ENCODE data around the gene PPP2R2C. TPM values are rescaled to one million over a fixed set of nuclear protein-coding genes. Genes with fewer than 3 reads are reported as not detected.
A peak's percentile ranks its signal among the peaks of the same experiment; 100 is the strongest.

PPP2R2C gene
- total RNA-seq, 1 experiment from 2014 or later: 8.1 TPM

DNA sequence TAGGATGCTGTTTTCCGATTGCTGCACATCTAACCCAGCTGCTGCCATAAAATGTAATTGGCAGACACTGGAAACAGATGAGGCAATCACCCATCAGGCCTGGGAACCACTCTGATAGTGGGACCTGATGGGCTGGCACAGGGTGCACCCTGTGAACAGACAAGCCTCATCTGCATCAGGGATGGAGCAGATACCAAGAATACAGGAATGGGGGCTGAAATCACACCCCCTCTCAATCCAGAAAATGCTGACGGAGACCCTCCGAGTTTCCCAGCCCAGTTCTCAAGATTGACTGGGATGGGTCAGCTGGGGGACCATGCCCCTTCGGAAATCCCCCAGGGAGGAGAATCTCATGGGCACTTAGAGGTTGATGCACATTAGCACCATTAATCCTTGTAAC is 28.8 kb upstream of the PPP2R2C start:
- no peak overlapping the region for H3T11ph ChIP-seq (ENCODE audit: low read length)
- H3K56ac ChIP-seq (ENCODE audit: insufficient read length, low read depth, low read length): no peak overlapping the region
- peaks cover 7% of the 10 kb centered on the region for H3K9me3 ChIP-seq (ENCODE audit: control insufficient read depth, low read depth, low read length)
- no peak overlapping the region for H2BK5ac ChIP-seq (ENCODE audit: insufficient read length, low read length)
- H3K18ac ChIP-seq (ENCODE audit: insufficient read length, low read depth, low read length): no peak overlapping the region
- no peak overlapping the region for H3K4ac ChIP-seq (ENCODE audit: low read depth, low read length)
- H3K4me2 ChIP-seq (ENCODE audit: insufficient read depth, insufficient read length, low read length): no peak overlapping the region
- H3K9ac ChIP-seq (ENCODE audit: extremely low read depth, insufficient read length, low read length): no peak overlapping the region
- no peaks in the 10 kb centered on the region for H4K20me1 ChIP-seq (ENCODE audit: control insufficient read depth, insufficient read depth, insufficient read length)
- no peaks in the 10 kb centered on the region for H3K79me1 ChIP-seq (ENCODE audit: insufficient read depth, low read depth, low read length, poor library complexity, severe bottlenecking)
- H3K36me3 Mint-ChIP-seq (ENCODE audit: insufficient read depth in 1 of 3, low read depth in 3 of 3): peaks cover 0 to 12% (median 0%) of the 10 kb centered on the region in 3 experiments; a peak in 3 of 7 replicates
- no peak overlapping the region for H2BK120ac ChIP-seq (ENCODE audit: low read depth, low read length, poor library complexity, severe bottlenecking)
- H3K4me1 Mint-ChIP-seq: no peaks in the 10 kb centered on the region
- H3K79me2 ChIP-seq (ENCODE audit: insufficient read depth, low read length): no peaks in the 10 kb centered on the region
- WGBS (ENCODE audit: extremely low coverage, insufficient read length, low lambda C conversion rate): no CpG with 5 or more reads among the region's 4 CpGs
- no peaks in the 10 kb centered on the region for H3K23me2 ChIP-seq (ENCODE audit: insufficient read length, low read depth, low read length, poor library complexity, severe bottlenecking)
- peak; percentile 13 for DNase-seq
- no peak overlapping the region for H2AFZ ChIP-seq (ENCODE audit: low read length)
- H2BK12ac ChIP-seq (ENCODE audit: insufficient read length, low read depth, low read length): no peak overlapping the region
- no peak overlapping the region for H3K14ac ChIP-seq (ENCODE audit: insufficient read depth, low read length)
- no peak overlapping the region for H2BK15ac ChIP-seq (ENCODE audit: low read depth, low read length)
- H4K91ac ChIP-seq (ENCODE audit: insufficient read length, low read depth, low read length): no peak overlapping the region
- H2AK5ac ChIP-seq (ENCODE audit: insufficient read length, low read length): no peak overlapping the region
- H3K27ac ChIP-seq (ENCODE audit: insufficient read length, low read depth, low read length): no peak overlapping the region
- no peak overlapping the region for H3K27ac Mint-ChIP-seq
- no peaks in the 10 kb centered on the region for H3K4me1 ChIP-seq (ENCODE audit: insufficient read depth, low read length)
- no peak overlapping the region for H3K23ac ChIP-seq (ENCODE audit: insufficient read length, low read depth, low read length)
- no peak overlapping the region for H4K8ac ChIP-seq (replicated peaks; ENCODE audit: insufficient read length, low read depth, low read length)
- no peak overlapping the region for H2BK20ac ChIP-seq (ENCODE audit: low read depth, low read length, poor library complexity, severe bottlenecking)
- H3K27me3 Mint-ChIP-seq (ENCODE audit: low read depth): peaks cover 25% of the 10 kb centered on the region
- H3K4me3 Mint-ChIP-seq: no peak overlapping the region
- H3K27me3 ChIP-seq (ENCODE audit: insufficient read depth, low read length): no peaks in the 10 kb centered on the region
- peaks cover 25 to 28% of the 10 kb centered on the region in 2 experiments for H3K9me3 Mint-ChIP-seq
- TF ChIP-seq, protein P1, sequence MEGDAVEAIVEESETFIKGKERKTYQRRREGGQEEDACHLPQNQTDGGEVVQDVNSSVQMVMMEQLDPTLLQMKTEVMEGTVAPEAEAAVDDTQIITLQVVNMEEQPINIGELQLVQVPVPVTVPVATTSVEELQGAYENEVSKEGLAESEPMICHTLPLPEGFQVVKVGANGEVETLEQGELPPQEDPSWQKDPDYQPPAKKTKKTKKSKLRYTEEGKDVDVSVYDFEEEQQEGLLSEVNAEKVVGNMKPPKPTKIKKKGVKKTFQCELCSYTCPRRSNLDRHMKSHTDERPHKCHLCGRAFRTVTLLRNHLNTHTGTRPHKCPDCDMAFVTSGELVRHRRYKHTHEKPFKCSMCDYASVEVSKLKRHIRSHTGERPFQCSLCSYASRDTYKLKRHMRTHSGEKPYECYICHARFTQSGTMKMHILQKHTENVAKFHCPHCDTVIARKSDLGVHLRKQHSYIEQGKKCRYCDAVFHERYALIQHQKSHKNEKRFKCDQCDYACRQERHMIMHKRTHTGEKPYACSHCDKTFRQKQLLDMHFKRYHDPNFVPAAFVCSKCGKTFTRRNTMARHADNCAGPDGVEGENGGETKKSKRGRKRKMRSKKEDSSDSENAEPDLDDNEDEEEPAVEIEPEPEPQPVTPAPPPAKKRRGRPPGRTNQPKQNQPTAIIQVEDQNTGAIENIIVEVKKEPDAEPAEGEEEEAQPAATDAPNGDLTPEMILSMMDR (conservative IDR thresholded peaks at IDR 0.05): no peak
- H4K5ac ChIP-seq (ENCODE audit: insufficient read length, low read depth, low read length): no peak overlapping the region

Measured in H9 (cell line).